Measurements from ENCODE around the gene PLA2G3. TPM values are rescaled to one million over a fixed set of nuclear protein-coding genes. Genes with fewer than 3 reads are reported as not detected.
A peak's percentile ranks its signal among the peaks of the same experiment; 100 is the strongest.

PLA2G3 gene
- total RNA-seq, 1 experiment from 2014 or later, result not detected

DNA sequence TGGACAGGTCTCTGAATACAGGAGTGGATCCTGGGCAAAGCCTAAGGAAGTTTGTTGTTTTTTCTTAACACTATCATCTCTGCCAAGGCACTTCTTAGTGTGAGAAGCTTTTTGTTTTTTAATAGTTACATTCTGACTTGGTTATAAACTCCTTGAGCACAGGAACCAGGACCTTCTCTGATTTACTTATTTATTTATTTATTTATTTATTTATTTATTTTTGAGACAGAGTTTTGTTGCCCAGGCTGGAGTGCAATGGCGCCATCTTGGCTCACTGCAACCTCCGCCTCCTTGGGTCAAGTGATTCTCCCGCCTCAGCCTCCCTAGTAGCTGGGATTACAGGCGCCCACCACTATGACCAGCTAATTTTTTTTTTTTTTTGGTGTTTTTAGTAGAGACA, 30.7 kb upstream of the PLA2G3 start:
- H3K4me1 Mint-ChIP-seq (ENCODE audit: low read depth, unreplicated experiment), result peaks cover 9% of the 10 kb centered on the region
- POLR2A ChIA-PET, result interaction anchor here (0.6 kb wide), 2 partner anchors 9 to 228 kb away, joined by 3 read pairs; no protein-coding TSS in a partner anchor
- no peak overlapping the region for H3K4me3 Mint-ChIP-seq (ENCODE audit: unreplicated experiment)
- Histone ChIP-seq H3K4me3 (ENCODE audit: low read depth, low read length) (no peak overlapping the region), H3K9me3 (no peaks in the 10 kb centered on the region), H3K4me1 (no peaks in the 10 kb centered on the region; the same call in 1 of the 2 replicates), H3K27me3 (replicated peaks; ENCODE audit: control insufficient read depth, insufficient read depth, low read length) (no peaks in the 10 kb centered on the region), H3K36me3 (ENCODE audit: control insufficient read depth, insufficient read depth, low read length) (no peaks in the 10 kb centered on the region)
- no peak for DNase-seq
- H3K27ac Mint-ChIP-seq (ENCODE audit: unreplicated experiment), result no peak overlapping the region
- no peaks in the 10 kb centered on the region for H3K9me3 Mint-ChIP-seq (ENCODE audit: unreplicated experiment)
- BruUV-seq (replicated peaks), result no TSS peak
- peaks cover 20% of the 10 kb centered on the region for H3K36me3 Mint-ChIP-seq (ENCODE audit: insufficient read depth, unreplicated experiment)
- intact Hi-C loops (cut with micrococcal nuclease; ENCODE audit: unreplicated experiment), result no loop called here
- CTCF ChIA-PET, result interaction anchor here (0.7 kb wide), 1 partner anchor 10 kb away, joined by 4 read pairs; no protein-coding TSS in a partner anchor
- no peaks in the 10 kb centered on the region for H3K27me3 Mint-ChIP-seq (ENCODE audit: insufficient read depth, unreplicated experiment)
- TF ChIP-seq, protein P1, sequence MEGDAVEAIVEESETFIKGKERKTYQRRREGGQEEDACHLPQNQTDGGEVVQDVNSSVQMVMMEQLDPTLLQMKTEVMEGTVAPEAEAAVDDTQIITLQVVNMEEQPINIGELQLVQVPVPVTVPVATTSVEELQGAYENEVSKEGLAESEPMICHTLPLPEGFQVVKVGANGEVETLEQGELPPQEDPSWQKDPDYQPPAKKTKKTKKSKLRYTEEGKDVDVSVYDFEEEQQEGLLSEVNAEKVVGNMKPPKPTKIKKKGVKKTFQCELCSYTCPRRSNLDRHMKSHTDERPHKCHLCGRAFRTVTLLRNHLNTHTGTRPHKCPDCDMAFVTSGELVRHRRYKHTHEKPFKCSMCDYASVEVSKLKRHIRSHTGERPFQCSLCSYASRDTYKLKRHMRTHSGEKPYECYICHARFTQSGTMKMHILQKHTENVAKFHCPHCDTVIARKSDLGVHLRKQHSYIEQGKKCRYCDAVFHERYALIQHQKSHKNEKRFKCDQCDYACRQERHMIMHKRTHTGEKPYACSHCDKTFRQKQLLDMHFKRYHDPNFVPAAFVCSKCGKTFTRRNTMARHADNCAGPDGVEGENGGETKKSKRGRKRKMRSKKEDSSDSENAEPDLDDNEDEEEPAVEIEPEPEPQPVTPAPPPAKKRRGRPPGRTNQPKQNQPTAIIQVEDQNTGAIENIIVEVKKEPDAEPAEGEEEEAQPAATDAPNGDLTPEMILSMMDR (IDR thresholded peaks at IDR 0.05; ENCODE audit: insufficient read depth in 1 of 2, low read depth in 1 of 2, low read length in 1 of 2, severe bottlenecking in 1 of 2, unreplicated experiment in 1 of 2), result no peak

GRCh38 chr22:31162015-31162765, 21.9 kb upstream of the PLA2G3 start:
- no TSS peak for BruUV-seq (replicated peaks)
- intact Hi-C loops (cut with micrococcal nuclease; ENCODE audit: unreplicated experiment), result loop anchor here (5.0 kb wide), 1 partner anchor 70 kb away; no protein-coding TSS in a partner anchor
- ChIA-PET CTCF (interaction anchor here (0.6 to 1.0 kb wide), 4 partner anchors 55 to 129 kb away, joined by 3 to 4 read pairs (median 4); partner anchors contain the start of gene SELENOM), POLR2A (no interaction called here)
- H3K9me3 Mint-ChIP-seq (ENCODE audit: unreplicated experiment), result no peaks in the 10 kb centered on the region
- TF ChIP-seq, protein P1 (IDR thresholded peaks at IDR 0.05; ENCODE audit: insufficient read depth in 1 of 2, low read depth in 1 of 2, low read length in 1 of 2, severe bottlenecking in 1 of 2, unreplicated experiment in 1 of 2), result no peak
- no peak overlapping the region for H3K27ac Mint-ChIP-seq (ENCODE audit: unreplicated experiment)
- peaks cover 9% of the 10 kb centered on the region for H3K4me1 Mint-ChIP-seq (ENCODE audit: low read depth, unreplicated experiment)
- Histone ChIP-seq H3K4me1 (0 out of 2 replicates have a peak, but pooled peaks cover 4% of the 10 kb centered on the region), H3K4me3 (ENCODE audit: low read depth, low read length) (no peak overlapping the region), H3K9me3 (no peaks in the 10 kb centered on the region), H3K36me3 (ENCODE audit: control insufficient read depth, insufficient read depth, low read length) (no peaks in the 10 kb centered on the region; the same call in 1 of the 2 replicates), H3K27me3 (replicated peaks; ENCODE audit: control insufficient read depth, insufficient read depth, low read length) (no peaks in the 10 kb centered on the region)
- peak overlapping the region; percentile 94 for H3K4me3 Mint-ChIP-seq (ENCODE audit: unreplicated experiment)
- DNase-seq, result no peak
- no peaks in the 10 kb centered on the region for H3K27me3 Mint-ChIP-seq (ENCODE audit: insufficient read depth, unreplicated experiment)
- peaks cover 6% of the 10 kb centered on the region for H3K36me3 Mint-ChIP-seq (ENCODE audit: insufficient read depth, unreplicated experiment)

- Mint-ChIP-seq H3K9me3 (ENCODE audit: unreplicated experiment) (no peaks in the 10 kb centered on the region), H3K4me1 (ENCODE audit: low read depth, unreplicated experiment) (peaks cover 9% of the 10 kb centered on the region), H3K36me3 (ENCODE audit: insufficient read depth, unreplicated experiment) (peaks cover 6% of the 10 kb centered on the region), H3K4me3 (ENCODE audit: unreplicated experiment) (peak overlapping the region; percentile 94), H3K27me3 (ENCODE audit: insufficient read depth, unreplicated experiment) (no peaks in the 10 kb centered on the region), H3K27ac (ENCODE audit: unreplicated experiment) (peak overlapping the region; percentile 94)
- DNase-seq, result no peak
- Histone ChIP-seq H3K27me3 (replicated peaks; ENCODE audit: control insufficient read depth, insufficient read depth, low read length) (no peaks in the 10 kb centered on the region), H3K4me3 (ENCODE audit: low read depth, low read length) (peak overlapping the region; percentile 57), H3K4me1 (0 out of 2 replicates have a peak, but pooled peaks cover 4% of the 10 kb centered on the region), H3K36me3 (ENCODE audit: control insufficient read depth, insufficient read depth, low read length) (no peaks in the 10 kb centered on the region; the same call in 1 of the 2 replicates), H3K9me3 (no peaks in the 10 kb centered on the region)
- TF ChIP-seq, protein P1 (IDR thresholded peaks at IDR 0.05; ENCODE audit: insufficient read depth in 1 of 2, low read depth in 1 of 2, low read length in 1 of 2, severe bottlenecking in 1 of 2, unreplicated experiment in 1 of 2), result no peak
- CTCF ChIA-PET, result interaction anchor here (0.7 kb wide), 1 partner anchor 242 kb away, joined by 3 read pairs; no protein-coding TSS in a partner anchor
- POLR2A ChIA-PET, result no interaction called here
- no TSS peak for BruUV-seq (replicated peaks)
- intact Hi-C loops (cut with micrococcal nuclease; ENCODE audit: unreplicated experiment), result loop anchor here (5.0 kb wide), 1 partner anchor 71 kb away; no protein-coding TSS in a partner anchor
Observed at GRCh38 chr22:31161386-31161785, 21.1 kb upstream of the PLA2G3 start.

Measured in Caco-2 (cell line).